ENCODE results near the gene ACY1.

Gene ACY1

DNA sequence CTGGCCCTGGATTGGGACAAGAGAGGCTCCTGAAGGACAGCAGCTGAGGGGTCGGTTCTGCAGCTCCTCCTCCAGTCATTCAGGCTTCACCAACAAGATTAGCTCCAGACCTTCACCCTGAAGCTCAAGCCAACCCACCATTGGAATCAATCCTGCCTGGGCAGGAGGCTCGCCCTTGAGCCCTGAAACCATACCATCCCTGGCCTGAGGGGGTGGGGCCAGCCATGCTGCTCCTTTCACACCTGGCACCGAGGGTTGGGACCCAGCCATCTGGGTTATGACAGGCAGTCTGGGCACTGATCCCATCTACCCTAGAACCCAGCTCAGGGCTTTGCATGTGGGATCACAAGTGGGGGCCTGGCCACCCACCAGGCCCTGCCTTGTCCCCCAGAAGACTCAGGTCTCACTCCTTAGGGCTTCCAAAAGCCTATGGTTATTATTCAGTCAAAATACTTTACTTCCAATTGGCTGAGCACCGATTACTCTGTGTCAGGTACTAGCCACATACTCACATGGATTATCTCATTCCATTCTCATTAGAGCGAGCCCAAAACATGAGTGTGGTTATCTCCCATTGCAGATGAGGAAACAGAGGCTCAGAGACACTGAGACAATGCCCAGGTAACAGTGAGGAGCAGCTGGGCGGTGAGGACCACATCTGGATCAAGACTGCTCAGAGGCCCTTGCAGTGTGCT lies 12.6 kb upstream of the ACY1 start:
- in situ Hi-C loops (cut with HindIII; ENCODE audit: low pct_unique_long_range_greater_than_20kb, low sequenced_read_pairs), result no loop called here
- no peak for TF ChIP-seq JUND (IDR thresholded peaks at IDR 0.05; ENCODE audit: low read depth)
- DNase-seq (ENCODE audit: low read depth in 1 of 2, low spot score in 1 of 2), result no peak

DNA sequence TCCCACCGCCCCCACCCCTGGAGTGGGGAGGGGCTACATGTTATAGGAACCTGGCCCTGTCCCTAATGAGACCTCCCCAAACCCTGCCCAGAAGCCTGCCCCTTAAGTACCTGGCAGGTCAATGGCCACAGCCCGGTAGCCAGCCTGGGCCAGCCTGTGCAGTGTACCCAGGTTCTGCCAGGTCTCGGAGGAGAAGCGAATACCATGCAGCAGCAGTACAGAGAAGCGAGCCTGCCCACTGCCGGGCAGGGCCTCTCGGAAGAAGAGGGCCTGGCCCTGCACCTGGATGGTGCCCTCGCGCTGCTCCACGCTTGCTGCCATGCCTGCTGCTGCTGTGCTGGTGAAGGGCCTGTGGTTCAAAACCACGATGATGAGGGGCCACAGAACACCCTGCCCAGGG lies 12.0 kb upstream of the ACY1 start:
- no peak for TF ChIP-seq JUND (IDR thresholded peaks at IDR 0.05; ENCODE audit: low read depth)
- DNase-seq (ENCODE audit: low read depth in 1 of 2, low spot score in 1 of 2), result no peak
- in situ Hi-C loops (cut with HindIII; ENCODE audit: low pct_unique_long_range_greater_than_20kb, low sequenced_read_pairs), result no loop called here

DNA sequence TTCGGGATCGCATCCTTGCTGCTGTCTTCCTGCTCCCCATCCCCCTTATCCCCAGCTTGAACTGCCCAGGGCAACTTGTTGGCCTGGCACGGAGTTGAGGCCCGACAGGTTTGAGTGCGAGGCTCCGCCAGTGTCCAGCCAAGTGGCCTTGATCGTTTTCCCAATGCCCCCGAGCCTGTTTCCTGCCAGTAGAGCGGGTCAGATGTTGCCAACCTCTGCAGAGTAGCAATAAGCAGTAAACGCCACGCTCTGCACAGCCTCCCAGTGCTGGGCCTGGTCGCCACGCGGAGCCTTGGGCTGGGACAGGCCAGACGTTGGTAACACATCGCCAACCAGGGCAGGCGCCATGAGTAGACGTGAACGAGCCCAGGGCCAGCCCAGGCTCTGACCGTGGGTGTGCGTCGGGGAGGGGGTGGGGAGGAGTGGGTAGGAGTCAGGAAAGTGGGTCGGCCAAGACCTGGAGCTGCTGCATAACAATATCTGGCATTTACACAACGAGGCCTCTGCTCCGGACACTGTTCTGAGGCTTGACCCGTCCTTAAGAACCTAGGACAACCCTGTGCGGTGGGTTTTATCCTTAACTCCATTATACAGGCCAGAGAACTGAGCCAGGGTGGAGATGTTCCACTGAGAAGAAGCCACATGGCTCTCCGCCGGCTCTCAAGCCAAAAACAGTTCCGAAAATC lies 8.9 kb upstream of the ACY1 start:
- peak in 1 of 2 experiments; percentile 88 for DNase-seq (ENCODE audit: low read depth in 1 of 2, low spot score in 1 of 2)
- in situ Hi-C loops (cut with HindIII; ENCODE audit: low pct_unique_long_range_greater_than_20kb, low sequenced_read_pairs), result no loop called here
- no peak for TF ChIP-seq JUND (IDR thresholded peaks at IDR 0.05; ENCODE audit: low read depth)

DNA sequence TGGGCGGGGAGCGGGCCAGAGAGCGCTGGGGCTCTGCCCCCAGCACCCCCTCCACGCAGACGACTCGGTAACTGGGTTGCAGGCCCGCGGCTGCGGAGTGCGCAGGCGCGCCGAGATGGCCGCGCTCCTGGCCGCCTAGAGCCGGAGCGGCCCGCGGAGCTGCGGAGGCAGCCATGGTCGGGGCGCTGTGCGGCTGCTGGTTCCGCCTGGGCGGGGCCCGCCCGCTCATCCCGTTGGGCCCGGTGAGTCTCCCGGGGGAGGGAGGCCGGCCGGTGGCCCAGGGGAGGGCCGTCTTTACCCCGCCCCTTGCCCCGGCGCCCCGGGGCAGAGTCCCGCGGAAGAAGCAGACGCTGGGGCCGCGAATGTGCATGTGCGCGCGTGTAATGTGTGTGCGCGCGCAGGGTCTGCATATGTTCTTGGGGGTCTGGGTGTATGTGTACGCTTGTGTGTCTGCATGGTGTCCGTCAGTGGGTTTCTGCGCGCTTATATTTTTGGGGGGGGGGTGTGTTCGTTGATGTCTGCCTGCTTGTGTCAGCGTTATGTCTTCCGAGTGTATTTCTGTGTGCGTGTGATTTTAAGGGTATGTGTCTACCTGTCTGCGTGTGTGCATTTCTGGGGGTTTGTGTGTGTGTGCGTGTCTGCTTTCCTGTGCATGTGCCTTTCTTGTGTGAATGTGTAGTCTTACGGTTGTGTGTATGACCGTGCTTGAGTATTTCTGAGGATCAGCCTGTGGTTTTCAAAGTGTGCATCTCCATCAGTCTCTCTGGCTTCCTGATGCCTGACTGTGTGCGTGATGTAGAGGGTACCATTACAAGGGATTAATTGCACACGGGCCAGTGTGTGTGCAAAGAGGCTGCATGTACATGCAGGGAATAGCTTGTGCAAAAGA lies 8.1 kb upstream of the ACY1 start, which contains the start of gene ABHD14A:
ABHD14A (plus strand) TSS at position 102 of the 889 bp plus-strand sequence; CDS start at position 174, 72 bp downstream.
- peak; percentile 55 to 73 for DNase-seq (ENCODE audit: low read depth in 1 of 2, low spot score in 1 of 2)

DNA sequence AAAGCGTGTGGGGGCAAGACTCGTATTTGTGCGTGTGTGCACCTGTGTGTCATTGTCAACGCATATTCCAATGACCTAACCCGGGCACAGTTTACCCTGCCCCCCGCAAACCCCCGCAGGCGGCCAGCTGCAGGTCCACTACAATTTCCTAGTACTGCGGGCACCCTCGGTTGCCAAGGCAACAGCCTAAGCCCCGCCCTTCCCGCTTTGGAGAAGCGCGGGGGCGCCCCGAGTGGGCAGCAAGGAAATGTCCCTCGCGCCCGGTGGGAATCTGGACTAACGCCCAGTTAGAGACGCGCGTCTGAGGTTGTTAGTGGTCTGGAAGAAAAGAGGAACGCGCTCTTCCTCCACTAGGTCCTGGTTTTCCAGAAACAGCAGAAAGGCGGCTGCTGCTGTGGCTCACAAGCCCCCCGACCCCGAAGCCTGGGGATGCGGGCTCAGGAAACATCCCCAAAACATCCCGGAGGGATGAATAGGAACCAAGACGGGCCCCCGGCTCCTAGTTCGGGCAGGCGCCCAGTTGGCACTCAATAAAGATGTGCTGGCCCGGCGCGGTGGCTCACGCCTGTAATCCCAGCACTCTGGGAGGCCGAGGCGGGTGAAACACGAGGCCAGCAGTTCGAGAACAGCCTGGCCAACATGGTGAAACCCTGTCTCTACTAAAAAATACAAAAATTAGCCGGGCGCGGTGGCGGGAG lies 7.3 kb upstream of the ACY1 start:
- DNase-seq (ENCODE audit: low read depth in 1 of 2, low spot score in 1 of 2), result no peak
- in situ Hi-C loops (cut with HindIII; ENCODE audit: low pct_unique_long_range_greater_than_20kb, low sequenced_read_pairs), result no loop called here
- no peak for TF ChIP-seq JUND (IDR thresholded peaks at IDR 0.05; ENCODE audit: low read depth)

More for the DNA sequence above, 8.1 kb upstream of the ACY1 start, which contains the start of gene ABHD14A:
- TF ChIP-seq JUND (IDR thresholded peaks at IDR 0.05; ENCODE audit: low read depth), result no peak
- in situ Hi-C loops (cut with HindIII; ENCODE audit: low pct_unique_long_range_greater_than_20kb, low sequenced_read_pairs), result no loop called here

DNA sequence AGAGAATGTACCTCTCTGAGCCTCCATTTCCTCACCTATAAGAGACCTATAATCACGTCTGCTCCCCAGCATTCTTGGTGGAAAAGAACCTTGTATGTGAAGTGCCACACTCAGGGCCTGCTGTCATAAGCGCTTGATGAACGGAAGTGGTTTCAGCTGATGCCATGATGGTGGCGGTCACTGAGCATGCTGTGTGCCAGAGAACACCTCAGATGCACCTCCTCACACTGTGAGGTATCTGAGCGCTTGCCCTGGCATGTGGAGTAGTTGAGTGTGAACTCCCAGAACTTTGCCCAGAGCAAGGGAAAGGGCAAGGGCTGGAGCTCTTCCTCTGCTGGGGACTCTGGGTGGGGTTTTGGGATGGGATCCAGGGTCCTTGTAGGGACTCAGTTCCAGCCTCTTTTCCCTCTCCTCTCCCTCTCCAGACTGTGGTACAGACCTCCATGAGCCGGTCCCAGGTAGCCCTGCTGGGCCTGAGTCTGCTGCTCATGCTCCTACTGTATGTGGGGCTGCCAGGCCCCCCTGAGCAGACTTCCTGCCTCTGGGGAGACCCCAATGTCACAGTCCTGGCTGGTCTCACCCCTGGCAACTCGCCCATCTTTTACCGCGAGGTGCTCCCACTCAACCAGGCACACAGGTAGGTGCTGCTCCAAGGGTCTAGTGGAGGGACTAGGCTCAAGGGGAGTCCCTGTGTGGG lies 5.7 kb upstream of the ACY1 start:
- DNase-seq (ENCODE audit: low read depth in 1 of 2, low spot score in 1 of 2), result no peak
- in situ Hi-C loops (cut with HindIII; ENCODE audit: low pct_unique_long_range_greater_than_20kb, low sequenced_read_pairs), result no loop called here
- no peak for TF ChIP-seq JUND (IDR thresholded peaks at IDR 0.05; ENCODE audit: low read depth)

DNA sequence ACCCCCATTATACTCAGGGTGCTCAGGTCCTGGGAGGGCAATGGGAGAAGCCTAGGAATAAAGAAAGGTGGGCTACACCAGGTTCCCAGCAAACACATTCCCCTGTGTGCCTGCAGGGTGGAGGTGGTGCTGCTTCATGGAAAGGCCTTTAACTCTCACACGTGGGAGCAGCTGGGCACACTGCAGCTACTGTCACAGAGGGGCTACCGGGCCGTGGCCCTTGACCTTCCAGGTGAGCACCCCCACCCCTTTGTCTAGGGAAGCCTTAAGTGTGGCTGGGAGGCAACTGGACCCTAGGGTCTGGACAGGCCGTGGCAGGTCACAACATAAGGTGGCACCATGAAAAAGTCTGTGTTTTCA lies 5.2 kb upstream of the ACY1 start:
- in situ Hi-C loops (cut with HindIII; ENCODE audit: low pct_unique_long_range_greater_than_20kb, low sequenced_read_pairs), result no loop called here
- DNase-seq (ENCODE audit: low read depth in 1 of 2, low spot score in 1 of 2), result no peak
- no peak for TF ChIP-seq JUND (IDR thresholded peaks at IDR 0.05; ENCODE audit: low read depth)

DNA sequence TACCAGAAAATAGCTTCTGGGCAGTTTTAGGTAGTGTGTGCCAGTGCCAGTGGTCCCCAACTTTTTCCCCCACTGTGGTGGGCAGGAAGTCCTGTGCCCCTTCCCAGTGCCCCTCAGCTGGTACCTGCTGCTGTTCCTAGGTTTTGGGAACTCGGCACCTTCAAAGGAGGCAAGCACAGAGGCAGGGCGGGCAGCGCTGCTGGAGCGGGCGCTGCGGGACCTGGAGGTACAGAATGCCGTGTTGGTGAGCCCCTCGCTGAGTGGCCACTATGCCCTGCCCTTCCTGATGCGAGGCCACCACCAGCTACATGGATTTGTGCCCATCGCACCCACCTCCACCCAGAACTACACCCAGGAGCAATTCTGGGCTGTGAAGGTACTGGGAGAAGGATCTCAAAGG lies 3.1 kb upstream of the ACY1 start:
- DNase-seq (ENCODE audit: low read depth in 1 of 2, low spot score in 1 of 2), result no peak
- no peak for TF ChIP-seq JUND (IDR thresholded peaks at IDR 0.05; ENCODE audit: low read depth)
- in situ Hi-C loops (cut with HindIII; ENCODE audit: low pct_unique_long_range_greater_than_20kb, low sequenced_read_pairs), result no loop called here

DNA sequence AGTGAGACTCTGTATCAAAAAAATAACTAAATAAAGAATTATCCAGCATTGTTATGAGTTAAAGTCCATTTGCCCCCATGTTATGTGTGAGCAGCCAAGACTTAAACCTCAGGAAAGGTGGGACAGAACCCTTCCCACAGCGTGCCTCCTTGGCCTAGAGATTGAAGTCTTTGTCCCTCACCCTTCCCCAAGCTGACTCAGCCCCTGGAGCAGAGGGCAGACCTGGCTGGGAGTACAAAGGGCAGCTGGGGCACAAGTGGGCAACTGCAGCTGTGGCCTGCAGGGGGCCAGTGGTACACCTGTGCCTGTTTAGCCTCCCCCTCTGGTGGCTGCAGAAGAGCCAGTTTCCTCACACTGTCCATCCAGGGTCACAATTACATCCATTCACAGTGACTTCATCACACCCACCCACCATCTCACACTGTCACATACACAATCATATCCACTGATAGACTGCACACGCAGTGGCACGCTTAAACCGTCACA lies 940 bp upstream of the ACY1 start:
- DNase-seq (ENCODE audit: low read depth in 1 of 2, low spot score in 1 of 2), result peak; percentile 66 to 71
- no peak for TF ChIP-seq JUND (IDR thresholded peaks at IDR 0.05; ENCODE audit: low read depth)
- in situ Hi-C loops (cut with HindIII; ENCODE audit: low pct_unique_long_range_greater_than_20kb, low sequenced_read_pairs), result no loop called here

DNA sequence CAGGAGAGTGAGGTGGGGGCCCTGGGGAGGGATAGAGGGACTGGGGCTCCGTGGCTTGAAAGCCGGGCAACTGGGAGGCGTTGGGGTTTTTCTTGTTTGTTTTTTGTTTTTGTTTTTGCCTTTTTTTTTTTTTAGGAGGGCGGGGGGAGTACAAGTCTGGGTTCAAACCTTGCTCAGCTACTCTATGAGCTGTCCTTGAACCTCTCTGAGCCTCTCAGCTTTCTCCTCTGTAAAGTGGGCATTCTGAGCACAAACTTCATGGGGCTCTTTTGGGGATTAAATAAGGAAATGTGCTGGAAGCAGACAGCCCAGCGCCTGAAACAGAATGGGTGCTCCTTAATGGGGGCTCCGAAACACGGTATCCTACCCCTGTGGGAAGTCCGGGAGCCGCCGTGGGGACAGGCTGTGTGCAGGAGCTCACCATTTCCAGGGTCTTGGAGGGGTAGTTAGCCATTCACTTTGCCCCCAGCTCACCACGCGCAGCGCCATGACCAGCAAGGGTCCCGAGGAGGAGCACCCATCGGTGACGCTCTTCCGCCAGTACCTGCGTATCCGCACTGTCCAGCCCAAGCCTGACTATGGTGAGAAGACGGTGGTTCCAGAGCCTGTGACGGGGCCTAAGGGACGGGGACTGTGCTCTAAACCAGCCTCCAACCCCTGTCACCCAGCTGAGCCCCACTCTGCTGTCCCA lies 388 bp downstream of the ACY1 start:
- TF ChIP-seq JUND (IDR thresholded peaks at IDR 0.05; ENCODE audit: low read depth), result no peak
- no peak for DNase-seq (ENCODE audit: low read depth in 1 of 2, low spot score in 1 of 2)
- in situ Hi-C loops (cut with HindIII; ENCODE audit: low pct_unique_long_range_greater_than_20kb, low sequenced_read_pairs), result no loop called here

DNA sequence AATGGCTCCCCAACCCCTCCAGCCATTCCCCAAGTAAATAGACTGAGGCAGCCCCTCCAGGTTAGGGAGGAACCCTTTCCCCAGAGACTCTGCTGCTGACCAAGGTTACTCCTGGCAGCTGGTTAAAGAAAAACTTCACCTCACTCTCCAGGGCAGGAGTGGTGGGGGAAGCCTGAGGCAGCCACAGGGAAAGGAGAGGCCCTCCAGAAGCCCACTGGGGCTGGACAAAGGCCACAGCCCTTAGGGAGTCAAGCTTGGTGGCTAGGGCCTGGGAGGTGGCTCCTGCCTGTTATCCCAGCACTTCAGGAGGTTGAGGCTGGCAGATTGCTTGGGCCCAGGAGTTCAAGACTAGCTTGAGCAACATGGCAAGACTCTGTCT lies 923 bp downstream of the ACY1 start:
- in situ Hi-C loops (cut with HindIII; ENCODE audit: low pct_unique_long_range_greater_than_20kb, low sequenced_read_pairs), result no loop called here
- DNase-seq (ENCODE audit: low read depth in 1 of 2, low spot score in 1 of 2), result no peak
- no peak for TF ChIP-seq JUND (IDR thresholded peaks at IDR 0.05; ENCODE audit: low read depth)
